ENCODE measurements around the gene ZNF431. TPM values are rescaled to one million over a fixed set of nuclear protein-coding genes. Genes with fewer than 3 reads are reported as not detected.

Gene ZNF431
- total and polyA plus RNA-seq, 4 donors = 0.29 to 6.6 (median 1.5) TPM

DNA sequence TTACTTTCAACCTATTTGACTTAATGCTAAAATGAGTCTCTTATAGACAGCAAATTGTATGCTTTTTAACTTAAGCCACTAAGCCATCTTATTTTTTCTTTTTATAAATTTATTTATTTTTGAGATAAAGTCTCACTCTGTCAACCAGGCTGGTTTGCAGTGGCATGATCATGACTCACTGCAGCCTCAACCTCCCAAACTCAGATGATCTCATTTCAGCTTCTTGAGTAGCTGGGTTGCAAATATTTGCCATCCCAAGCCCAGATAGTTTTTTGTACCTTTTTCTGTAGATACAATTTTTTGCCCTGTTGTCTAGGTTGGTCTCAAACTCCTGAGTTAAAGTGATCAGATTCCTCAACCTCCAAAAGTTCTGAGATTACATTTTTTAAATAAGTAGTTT, 32.7 kb upstream of the ZNF431 start (continued):
- TF ChIP-seq GABPA (IDR thresholded peaks at IDR 0.05 in 1 of 2, conservative IDR thresholded peaks at IDR 0.05 in 1 of 2) = no peak

DNA sequence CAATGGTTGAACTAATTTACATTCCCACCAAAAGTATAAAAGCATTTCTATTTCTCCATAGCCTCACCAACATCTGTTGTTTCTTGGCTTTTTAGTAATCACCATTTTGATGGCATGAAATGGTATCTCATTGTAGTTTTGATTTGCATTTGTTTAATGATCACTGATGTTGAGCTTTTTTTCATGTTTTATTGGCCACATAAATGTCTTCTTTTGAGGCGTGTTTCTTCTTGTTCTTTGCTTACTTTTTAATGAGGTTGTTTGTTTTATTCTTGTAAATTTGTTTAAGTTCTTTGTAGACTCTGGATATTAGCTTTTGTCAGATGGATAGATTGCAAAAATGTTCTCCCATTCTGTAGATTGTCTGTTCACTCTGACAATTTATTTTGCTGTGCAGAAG, 31.7 kb upstream of the ZNF431 start:
- TF ChIP-seq, protein P1, sequence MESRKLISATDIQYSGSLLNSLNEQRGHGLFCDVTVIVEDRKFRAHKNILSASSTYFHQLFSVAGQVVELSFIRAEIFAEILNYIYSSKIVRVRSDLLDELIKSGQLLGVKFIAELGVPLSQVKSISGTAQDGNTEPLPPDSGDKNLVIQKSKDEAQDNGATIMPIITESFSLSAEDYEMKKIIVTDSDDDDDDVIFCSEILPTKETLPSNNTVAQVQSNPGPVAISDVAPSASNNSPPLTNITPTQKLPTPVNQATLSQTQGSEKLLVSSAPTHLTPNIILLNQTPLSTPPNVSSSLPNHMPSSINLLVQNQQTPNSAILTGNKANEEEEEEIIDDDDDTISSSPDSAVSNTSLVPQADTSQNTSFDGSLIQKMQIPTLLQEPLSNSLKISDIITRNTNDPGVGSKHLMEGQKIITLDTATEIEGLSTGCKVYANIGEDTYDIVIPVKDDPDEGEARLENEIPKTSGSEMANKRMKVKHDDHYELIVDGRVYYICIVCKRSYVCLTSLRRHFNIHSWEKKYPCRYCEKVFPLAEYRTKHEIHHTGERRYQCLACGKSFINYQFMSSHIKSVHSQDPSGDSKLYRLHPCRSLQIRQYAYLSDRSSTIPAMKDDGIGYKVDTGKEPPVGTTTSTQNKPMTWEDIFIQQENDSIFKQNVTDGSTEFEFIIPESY (IDR thresholded peaks at IDR 0.05) = no peak
- no peak for DNase-seq (ENCODE audit: low spot score)
- no peaks in the 10 kb centered on the region for H3K27me3 ChIP-seq (ENCODE audit: control insufficient read depth in 4 of 4, insufficient read depth in 4 of 4, low read length in 3 of 4)
- no peaks in the 10 kb centered on the region for H3K36me3 ChIP-seq (ENCODE audit: control insufficient read depth in 4 of 4, insufficient read depth in 3 of 4, low read depth in 1 of 4, low read length in 3 of 4)
- no peak overlapping the region for H3K9ac ChIP-seq (ENCODE audit: low read depth in 1 of 2, low read length in 2 of 2)
- no peak overlapping the region for H3K4me3 ChIP-seq (ENCODE audit: low read depth in 1 of 3, low read length in 3 of 3)
- WGBS = 82% methylated on average over 1 of the region's 1 CpG
- H3K9me3 ChIP-seq (ENCODE audit: control insufficient read depth in 4 of 4, low read length in 3 of 4) = peaks cover 2 to 5% (median 3%) of the 10 kb centered on the region in 4 donors
- H3K4me1 ChIP-seq (ENCODE audit: control insufficient read depth in 4 of 4, insufficient read depth in 4 of 4, low read length in 3 of 4) = no peaks in the 10 kb centered on the region
- no peak overlapping the region for H3K27ac ChIP-seq (ENCODE audit: low read depth in 1 of 2, low read length in 2 of 2)

DNA sequence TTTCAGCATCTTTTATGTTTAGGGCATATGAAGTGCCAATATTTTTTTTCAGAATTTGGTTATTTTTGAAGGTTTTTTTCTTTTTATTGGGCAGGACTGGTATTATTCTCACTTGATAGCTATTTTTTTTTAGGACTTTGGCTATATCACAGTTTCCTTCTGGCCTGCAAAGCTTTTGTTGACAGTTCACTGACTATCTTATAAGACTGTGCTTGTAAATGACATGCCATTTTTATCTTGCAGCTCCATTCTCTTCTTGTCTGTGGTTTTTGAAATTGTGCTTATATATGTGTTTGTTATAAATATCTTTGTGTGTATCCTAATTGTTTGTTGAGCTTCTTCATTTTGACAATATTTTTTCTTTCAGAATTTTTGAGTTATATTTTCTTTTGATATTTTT, 26.4 kb upstream of the ZNF431 start:
- H3K27ac ChIP-seq (ENCODE audit: low read depth in 1 of 2, low read length in 2 of 2) = no peak overlapping the region
- peaks cover 0 to 3% (median 1%) of the 10 kb centered on the region in 4 donors for H3K36me3 ChIP-seq (ENCODE audit: control insufficient read depth in 4 of 4, insufficient read depth in 3 of 4, low read depth in 1 of 4, low read length in 3 of 4)
- H3K4me1 ChIP-seq (ENCODE audit: control insufficient read depth in 4 of 4, insufficient read depth in 4 of 4, low read length in 3 of 4) = no peaks in the 10 kb centered on the region
- peaks cover 0 to 12% (median 4%) of the 10 kb centered on the region in 4 donors for H3K9me3 ChIP-seq (ENCODE audit: control insufficient read depth in 4 of 4, low read length in 3 of 4)
- TF ChIP-seq, protein P2, sequence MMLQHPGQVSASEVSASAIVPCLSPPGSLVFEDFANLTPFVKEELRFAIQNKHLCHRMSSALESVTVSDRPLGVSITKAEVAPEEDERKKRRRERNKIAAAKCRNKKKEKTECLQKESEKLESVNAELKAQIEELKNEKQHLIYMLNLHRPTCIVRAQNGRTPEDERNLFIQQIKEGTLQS (IDR thresholded peaks at IDR 0.05) = no peak
- TF ChIP-seq, protein P3, sequence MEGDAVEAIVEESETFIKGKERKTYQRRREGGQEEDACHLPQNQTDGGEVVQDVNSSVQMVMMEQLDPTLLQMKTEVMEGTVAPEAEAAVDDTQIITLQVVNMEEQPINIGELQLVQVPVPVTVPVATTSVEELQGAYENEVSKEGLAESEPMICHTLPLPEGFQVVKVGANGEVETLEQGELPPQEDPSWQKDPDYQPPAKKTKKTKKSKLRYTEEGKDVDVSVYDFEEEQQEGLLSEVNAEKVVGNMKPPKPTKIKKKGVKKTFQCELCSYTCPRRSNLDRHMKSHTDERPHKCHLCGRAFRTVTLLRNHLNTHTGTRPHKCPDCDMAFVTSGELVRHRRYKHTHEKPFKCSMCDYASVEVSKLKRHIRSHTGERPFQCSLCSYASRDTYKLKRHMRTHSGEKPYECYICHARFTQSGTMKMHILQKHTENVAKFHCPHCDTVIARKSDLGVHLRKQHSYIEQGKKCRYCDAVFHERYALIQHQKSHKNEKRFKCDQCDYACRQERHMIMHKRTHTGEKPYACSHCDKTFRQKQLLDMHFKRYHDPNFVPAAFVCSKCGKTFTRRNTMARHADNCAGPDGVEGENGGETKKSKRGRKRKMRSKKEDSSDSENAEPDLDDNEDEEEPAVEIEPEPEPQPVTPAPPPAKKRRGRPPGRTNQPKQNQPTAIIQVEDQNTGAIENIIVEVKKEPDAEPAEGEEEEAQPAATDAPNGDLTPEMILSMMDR (IDR thresholded peaks at IDR 0.05; ENCODE audit: low read depth, low read length, missing input control) = no peak
- TF ChIP-seq, protein P4, sequence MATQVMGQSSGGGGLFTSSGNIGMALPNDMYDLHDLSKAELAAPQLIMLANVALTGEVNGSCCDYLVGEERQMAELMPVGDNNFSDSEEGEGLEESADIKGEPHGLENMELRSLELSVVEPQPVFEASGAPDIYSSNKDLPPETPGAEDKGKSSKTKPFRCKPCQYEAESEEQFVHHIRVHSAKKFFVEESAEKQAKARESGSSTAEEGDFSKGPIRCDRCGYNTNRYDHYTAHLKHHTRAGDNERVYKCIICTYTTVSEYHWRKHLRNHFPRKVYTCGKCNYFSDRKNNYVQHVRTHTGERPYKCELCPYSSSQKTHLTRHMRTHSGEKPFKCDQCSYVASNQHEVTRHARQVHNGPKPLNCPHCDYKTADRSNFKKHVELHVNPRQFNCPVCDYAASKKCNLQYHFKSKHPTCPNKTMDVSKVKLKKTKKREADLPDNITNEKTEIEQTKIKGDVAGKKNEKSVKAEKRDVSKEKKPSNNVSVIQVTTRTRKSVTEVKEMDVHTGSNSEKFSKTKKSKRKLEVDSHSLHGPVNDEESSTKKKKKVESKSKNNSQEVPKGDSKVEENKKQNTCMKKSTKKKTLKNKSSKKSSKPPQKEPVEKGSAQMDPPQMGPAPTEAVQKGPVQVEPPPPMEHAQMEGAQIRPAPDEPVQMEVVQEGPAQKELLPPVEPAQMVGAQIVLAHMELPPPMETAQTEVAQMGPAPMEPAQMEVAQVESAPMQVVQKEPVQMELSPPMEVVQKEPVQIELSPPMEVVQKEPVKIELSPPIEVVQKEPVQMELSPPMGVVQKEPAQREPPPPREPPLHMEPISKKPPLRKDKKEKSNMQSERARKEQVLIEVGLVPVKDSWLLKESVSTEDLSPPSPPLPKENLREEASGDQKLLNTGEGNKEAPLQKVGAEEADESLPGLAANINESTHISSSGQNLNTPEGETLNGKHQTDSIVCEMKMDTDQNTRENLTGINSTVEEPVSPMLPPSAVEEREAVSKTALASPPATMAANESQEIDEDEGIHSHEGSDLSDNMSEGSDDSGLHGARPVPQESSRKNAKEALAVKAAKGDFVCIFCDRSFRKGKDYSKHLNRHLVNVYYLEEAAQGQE (IDR thresholded peaks at IDR 0.05) = no peak
- no peak for TF ChIP-seq RAD21 (IDR thresholded peaks at IDR 0.05)
- no peak for TF ChIP-seq EGR1 (IDR thresholded peaks at IDR 0.05; ENCODE audit: low read depth in 2 of 2)
- TF ChIP-seq TAF1 (conservative IDR thresholded peaks at IDR 0.05) = no peak
- TF ChIP-seq JUND (IDR thresholded peaks at IDR 0.05) = no peak
- TF ChIP-seq SP1 (IDR thresholded peaks at IDR 0.05) = no peak
- TF ChIP-seq GABPA (IDR thresholded peaks at IDR 0.05 in 1 of 2, conservative IDR thresholded peaks at IDR 0.05 in 1 of 2) = no peak
- DNase-seq (ENCODE audit: low spot score) = no peak
- H3K9ac ChIP-seq (ENCODE audit: low read depth in 1 of 2, low read length in 2 of 2) = no peak overlapping the region
- H3K4me3 ChIP-seq (ENCODE audit: low read depth in 1 of 3, low read length in 3 of 3) = no peak overlapping the region
- no peaks in the 10 kb centered on the region for H3K27me3 ChIP-seq (ENCODE audit: control insufficient read depth in 4 of 4, insufficient read depth in 4 of 4, low read length in 3 of 4)
